HCEC 1CT (cell line): Measurements from ENCODE around the gene THADA.
"Not testable (repeated sequence)": the region's sequence is repeated elsewhere in the genome, so short reads cannot be mapped to it uniquely, and the experiment has no call there.

Experiments
- DNase-seq: peaks from one replicate; pipeline ENCODE4 v3.0.0-alpha.2; 2017

THADA gene

DNA sequence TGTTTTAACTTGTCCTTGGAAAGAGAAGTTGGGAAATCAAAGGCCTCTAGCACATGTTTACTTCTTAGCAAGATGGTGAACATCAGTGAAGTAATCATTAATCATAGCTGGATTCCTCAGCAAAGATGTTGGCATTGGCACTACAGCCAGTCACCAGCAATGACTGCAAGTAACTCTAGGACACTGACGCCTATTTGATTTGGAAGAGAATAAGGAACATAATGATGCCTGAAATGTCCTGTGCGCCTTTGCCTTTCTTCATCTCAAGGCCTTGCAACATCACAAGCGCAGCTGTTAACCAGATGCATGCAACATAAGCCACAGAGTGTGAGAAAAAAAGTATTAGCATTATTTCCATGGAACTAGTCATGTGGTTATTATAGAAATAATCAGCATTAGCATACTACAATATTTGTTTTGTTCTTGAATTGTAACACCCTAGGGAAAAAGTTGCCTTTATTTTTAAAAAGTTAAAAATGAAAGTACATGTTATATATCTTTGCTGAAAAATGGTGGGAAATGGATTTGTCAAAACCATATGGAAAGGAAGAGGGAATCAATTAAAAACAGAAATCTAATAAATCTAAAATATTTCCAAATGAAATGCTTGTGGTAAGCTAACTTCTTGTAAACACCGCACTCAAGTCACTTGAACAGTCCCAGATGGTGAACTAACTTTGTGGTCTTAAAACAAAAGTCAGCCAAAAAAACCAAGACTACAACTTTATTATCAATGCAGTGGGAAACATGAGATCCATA lies 55.6 kb downstream of the THADA start:
- peak; percentile 98 for DNase-seq

DNA sequence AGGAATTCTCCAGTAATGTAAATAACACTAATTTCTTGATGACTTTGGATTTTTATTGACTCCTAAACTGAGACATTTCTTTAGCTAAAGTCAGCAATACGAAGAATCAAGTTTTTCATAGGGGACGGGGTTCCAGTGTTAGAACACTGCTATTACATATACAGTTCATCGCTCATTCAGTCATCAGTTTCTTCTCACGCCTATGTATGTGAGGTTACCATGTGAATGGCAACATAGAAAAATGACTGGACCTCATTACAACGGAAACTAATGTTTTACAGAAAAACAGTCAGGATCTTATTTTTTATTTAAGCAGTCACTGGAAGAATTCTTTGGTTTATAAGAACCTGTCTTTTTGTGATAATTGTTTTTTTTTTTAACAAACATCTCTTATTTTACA lies 56.4 kb downstream of the THADA start:
- no peak for DNase-seq

DNA sequence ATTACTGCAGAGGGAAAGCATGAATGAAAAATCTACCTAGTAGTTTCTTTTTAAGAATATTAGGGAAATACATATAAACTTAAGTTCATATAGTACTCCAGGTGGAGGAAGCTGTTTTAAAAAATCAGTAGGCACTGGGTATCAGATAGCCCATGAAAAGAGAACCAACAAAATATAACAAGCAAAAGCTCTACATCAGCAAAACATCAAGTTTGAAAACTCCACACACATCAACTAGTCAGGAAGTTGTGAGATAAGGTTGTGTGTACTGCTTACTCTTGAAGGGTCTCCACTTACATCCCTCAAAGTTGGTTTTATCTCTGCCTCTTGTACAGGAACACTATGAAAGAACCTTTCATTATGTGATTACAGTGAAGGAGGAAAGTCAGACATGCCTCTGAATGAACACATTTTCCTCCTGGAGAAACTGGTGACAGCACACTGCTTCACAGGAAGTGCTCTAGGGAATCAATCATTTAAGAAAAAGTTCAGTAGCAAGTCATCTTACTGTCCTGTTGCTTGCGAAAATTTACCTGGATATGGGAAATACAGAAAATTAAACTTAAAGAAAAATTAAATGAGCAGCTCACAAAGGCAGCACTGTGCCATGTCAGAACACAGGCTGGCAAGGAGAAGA lies 57.7 kb downstream of the THADA start:
- DNase-seq: peak; percentile 14

DNA sequence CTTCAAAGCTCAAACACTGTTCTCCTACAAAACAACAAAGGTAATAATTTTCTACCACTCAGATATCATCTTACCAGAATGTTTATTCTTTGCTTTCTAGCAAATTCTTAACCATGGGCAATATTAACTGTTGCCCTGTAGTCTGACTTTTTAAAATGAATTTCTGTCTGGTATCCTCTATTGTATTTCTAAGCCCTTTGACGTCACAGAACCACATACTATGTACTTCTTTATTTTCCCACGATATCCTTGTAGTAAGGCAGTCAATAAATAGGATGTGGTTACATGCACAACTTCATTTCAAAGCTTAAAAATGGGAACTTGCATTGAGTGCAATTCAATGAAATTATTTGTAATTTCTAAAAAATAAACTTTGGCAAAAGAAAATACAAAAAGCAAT lies 58.7 kb downstream of the THADA start:
- DNase-seq: no peak

DNA sequence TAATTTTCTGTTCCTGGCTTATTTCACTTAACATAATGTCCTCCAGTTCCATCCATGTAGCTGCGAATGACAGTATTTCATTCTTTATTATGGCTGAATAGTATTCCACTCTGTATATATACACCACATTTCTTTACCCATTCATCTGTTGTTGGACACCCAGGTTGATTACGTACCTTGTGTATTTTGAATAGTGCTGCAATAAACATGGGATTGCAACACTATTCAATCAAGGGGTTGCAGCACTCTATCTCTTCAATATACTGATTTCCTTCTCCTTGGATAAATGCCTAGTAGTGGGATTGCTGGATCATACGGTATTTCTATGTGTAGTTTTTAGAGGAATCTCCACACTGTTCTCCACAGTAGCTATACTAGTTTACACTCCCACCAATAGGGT lies 61.3 kb downstream of the THADA start:
- DNase-seq: no peak

DNA sequence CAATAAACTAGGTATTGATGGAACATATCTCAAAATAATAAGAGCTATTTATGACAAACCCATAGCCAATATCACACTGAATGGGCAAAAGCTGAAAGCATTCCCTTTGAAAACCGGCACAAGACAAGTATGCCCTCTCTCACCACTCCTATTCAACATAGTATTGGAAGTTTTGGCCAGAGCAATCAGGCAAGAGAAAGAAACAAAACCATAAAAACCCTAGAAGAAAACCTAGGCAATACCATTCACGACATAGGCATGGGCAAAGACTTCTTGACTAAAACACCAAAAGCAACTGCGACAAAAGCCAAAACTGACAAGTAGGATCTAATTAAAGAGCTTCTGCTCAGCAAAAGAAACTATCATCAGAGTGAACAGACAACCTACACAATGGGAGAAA lies 63.3 kb downstream of the THADA start:
- DNase-seq: not testable (repeated sequence)

DNA sequence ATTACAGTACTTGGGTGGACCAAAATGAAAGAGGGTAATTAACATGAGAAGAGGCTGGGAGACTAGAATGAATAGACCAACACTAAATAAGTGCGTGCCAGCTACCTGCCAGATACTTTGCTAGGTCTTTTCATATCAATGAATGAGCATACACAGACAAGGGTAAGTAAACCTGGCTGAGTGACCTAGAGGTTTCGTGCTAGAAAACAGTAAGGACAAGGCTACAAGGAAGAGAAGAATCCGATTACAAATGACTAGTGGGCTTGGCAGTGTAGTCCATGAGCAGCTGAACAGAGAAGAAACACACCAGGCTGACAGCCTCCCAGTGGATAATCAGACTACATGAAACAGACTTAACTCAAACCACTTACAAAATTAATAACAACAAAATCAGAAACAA lies 64.6 kb downstream of the THADA start:
- no peak for DNase-seq

DNA sequence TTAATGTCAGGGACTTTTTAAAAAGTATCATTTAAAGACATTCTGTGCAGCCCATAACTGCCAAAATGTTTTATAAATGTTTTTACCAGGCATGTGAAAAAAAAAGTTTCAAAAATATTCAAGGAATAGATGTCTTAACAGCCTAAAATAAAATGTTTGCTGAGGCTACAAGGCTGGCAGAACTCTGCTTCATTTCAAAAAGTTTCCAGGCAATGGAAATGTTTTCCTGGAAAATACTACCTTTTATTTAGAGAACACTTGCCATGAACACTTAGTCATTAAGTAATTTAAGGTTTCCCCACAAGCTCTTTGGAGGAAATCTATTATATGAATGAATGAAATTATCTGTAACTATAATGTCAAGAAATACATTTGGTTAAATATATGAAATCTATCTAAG lies 68.8 kb downstream of the THADA start:
- no peak for DNase-seq

DNA sequence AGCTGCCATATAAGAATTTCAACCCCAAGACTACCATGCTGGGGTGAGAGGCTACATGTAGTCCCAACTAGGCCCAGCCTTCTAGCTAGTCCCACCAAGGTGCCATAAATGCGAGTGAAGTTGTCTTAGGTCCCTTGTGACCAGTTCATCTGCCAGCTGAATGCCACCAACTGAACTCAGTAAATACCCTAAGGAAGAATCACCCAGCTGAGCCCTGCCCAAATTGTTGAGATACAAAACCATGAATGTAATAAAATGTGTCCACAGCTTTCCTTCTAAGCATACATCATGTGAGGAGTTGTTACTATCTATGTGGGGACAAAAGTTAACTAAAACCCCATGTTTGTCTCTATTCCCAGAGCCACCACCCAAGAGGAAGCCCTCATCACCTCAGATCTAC lies 70.3 kb downstream of the THADA start:
- DNase-seq: no peak

DNA sequence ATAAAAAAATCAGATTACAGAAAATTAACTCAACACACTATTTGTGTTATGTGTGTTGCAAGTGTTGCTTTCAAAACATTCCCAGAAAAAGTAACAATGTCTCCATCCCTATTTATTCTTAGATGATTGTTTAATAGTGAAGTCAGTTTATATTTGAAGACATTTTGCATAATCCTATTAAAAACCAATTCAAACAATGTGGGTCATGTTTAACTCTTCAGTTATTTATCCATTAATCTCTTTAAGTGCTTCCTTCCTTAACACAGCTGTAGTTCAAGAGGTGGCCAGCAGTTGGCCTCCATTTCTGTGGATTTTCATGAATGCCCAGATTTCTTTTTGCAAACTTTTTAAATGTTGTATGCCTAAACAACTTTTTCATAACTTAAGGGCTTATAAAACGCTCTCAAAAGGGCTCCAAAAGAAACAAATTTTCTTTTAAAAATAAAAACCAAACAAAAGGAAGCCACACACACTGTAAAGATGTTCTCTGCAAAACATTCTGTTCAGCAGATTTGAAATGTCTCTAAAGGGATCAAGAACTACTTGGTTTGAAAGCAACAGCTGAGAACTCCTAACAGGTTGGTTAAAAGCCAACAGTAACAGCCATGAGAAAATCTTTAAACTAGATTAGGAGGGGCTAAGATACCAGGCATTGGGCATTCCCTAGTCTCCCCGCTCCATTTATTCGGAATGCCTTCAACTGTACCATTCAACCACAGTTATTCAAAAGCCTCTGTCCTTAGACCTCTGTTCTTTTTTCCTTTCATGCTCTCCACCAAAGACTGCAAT lies 71.5 kb downstream of the THADA start:
- DNase-seq: peak; percentile 42

DNA sequence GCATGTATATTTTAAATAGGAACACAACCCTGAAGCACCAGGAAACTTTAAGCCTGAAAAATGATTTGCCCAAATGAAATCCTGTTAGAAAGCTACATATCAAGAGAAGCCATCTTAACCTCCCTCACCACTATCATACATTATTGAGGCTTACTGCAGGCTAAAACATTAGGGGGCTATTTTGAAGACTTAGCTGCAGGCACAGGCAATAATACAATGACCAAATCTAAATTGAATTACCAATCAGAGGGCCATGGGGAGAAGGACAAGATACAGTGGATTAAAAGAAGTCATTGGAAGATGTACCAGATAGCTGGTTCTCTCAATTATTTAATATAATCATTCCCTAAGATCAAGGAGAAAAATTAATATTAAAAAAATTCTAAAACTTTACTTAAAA lies 73.7 kb downstream of the THADA start:
- no peak for DNase-seq

DNA sequence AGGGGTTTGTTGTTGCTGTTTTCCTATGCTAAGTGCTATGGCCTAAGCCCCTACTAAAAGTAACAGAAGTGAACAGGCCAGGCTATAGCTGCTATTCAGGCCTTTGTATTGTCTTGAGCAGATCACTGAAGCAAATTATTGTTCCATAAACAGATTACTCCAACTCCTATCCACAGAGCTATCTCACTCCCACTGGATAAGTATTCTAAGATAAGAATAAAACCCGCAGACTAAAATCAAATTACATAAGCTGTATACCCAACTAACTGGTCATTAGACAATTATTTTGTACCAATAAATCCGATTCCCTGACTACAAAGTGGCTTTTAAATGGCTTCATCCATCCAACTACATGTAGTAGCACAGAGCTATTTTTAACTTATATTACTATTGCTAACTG lies 74.3 kb downstream of the THADA start:
- no peak for DNase-seq

DNA sequence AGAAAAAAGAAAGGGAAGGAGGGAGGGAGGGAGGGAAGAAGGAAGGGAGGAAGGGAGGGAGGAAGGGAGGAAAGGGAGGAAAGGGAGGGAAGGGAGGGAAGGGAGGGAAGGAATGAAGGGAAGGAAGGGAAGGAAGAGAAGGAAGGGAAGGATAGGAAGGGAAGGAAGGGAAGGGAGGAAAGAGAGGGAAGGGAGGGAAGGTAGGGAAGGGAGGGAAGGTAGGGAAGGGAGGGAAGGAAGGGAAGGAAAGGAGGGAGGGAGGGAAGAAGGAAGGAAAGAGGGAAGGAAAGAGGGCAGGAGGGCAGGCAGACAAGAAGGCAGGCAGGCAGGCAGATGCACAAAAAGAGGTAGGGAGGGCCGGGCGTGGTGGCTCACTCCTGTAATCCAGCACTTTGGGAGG lies 74.9 kb downstream of the THADA start:
- no peak for DNase-seq

DNA sequence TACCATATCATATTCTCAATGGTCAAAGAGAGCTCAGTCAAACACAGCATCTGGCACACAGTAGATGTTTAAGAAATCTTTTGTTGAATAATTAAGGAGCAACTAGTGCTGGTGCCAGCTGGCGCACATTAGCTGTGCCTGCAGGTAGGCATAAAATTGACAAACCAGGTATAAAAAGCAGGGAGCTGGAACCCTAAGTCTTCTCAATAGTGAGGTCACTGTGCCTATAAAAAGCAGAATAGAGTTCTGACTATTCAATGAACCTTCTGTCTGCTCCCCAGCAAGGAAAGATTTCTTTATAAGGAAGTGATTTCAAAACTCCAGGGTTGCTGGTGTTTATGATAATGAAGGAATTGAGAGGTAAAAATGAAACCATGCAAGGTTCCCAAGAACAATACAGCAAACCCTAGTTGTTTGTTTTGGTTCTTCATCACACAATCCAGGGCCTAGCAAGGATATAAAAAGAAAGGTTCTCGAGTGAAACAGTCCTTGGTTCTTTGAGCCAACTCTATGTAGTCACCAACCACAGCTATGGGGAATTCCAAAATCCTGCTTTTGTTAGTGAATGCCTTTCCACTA lies 76.1 kb downstream of the THADA start:
- DNase-seq: peak; percentile 90

DNA sequence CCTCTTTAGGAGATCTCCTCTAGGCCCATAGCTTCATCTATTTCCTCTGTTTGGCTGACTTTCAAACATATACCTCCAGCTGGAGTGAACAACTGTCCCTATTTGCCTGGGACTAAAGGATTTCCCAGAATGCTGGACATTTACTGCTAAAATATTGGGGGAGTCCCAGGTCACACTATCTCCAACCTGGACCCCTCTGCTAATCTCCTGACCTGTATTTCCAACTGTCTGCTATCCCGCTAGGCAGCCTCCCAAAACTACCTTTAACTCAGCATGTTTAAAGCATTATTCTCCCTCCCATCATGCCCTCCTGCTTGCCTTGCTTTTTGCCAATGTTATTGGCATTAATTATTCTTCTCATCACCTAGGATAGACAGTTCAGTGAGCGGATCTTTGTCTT lies 77.1 kb downstream of the THADA start:
- no peak for DNase-seq

DNA sequence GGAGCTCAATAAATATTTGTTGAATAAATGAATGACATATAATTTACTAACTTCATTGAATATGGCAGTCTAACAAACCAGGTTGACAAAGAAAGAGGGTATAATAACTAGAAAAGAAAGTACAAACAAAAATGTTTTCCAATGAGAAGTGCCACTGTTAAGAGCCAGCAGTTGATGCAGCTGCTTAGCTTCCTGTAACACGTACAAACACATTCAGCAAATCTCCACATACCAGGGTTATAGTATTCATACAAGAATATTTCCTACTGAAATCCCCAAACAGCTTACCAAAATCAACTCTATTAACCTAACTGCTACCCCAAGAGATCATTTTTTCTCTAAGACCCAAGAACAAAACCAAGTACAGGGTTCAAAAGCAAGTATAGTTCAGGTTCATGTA lies 77.7 kb downstream of the THADA start:
- DNase-seq: no peak

DNA sequence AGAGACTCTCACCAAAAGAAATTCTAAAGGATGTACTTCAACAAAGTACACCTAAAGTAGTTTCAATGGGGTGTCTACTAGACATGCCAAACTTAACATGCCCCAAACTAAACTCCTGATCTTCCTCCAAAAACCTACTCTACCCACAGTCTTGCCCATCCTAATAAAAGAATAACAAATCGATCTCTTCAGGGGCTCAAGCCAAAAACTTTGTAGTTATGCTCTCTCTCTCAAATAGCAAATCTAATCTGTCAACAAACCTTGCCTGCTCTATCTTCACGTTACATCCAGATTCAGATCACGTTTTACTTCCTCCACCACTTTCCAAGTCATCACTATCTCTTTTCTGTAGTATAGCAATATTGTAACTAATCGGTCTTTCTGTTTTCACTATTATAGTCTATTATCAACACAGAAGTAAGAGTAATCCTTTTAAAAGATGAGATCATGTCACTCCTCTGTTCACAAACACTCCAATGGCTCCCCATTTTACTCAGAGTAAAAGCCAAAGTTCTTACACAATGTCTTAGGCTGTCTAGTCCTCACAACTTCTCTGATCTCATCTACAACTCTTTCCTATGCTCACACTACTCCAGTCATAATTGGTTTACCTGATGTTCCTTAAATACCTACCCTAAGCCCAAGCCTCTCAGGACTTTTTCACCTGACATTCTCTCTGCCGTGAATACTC lies 79.9 kb downstream of the THADA start:
- no peak for DNase-seq

DNA sequence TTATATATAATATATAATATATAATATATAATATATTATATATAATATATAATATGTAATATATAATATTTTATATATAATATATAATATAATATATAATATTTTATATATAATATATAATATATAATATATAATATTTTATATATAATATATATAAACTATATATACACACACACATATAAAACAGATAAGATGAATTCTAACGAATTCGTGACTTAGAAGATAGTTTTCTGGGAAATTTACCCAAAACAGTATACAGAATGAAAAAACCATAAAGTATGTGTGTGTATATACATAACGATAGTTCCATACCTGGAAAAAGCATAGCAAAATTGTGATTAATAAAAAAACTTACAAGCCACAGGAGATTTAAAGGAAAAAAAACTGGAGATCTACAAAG lies 80.6 kb downstream of the THADA start:
- DNase-seq: no peak

DNA sequence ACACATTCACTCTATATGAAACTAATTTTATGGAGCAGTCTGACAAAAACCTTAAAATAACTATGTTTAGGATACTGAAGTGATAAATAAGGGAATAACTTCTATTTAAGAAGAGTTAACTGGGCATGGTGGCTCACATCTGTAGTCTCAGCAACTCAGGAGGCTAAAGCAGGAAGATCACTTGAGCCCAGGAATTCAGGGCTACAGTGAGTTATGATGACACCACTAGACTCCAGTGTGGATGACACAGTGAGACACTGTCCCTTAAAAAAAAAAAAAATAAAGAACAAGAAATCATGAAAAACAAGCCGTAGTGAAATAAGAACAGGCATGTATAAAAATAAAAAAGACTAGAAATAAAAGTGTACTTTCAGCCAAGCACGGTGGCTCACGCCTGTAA lies 82.0 kb downstream of the THADA start:
- DNase-seq: no peak

DNA sequence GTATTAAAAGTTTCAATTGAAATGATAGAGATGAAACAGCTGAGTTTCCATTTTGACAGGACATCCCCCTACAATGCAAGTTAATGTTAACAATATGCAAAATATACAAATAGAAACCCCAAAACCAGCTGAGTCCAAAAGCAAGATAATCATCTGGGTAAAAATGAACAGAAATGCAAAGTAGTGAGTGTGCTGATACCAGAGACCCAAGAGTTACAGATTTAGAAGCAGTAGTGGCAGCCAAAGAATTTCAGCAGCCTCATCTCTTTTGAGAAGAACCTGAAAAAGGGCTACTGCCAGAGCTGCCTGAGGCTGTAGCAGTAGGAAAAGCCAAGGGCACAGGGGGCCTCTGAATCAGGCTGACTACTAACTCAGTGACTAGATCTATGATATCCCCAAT lies 82.6 kb downstream of the THADA start:
- no peak for DNase-seq

DNA sequence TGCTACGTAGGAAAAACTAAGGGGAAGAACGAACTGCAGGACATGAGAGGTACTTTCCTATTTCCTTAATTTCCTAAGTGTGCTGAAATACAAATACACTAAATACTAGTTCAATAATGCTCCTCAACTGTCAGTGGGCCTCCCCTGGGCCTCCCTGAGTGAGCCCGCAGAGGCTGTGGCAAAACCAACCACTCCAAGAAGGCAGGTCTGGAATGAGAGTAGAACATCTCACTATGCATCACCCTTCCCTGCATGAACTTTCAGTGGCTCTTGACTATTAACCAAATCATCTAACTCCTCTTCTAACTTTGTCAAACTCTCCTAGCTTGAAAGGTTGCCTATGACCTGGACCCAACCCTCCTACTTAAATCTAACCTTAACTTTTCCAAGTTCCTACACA lies 84.6 kb downstream of the THADA start:
- no peak for DNase-seq

DNA sequence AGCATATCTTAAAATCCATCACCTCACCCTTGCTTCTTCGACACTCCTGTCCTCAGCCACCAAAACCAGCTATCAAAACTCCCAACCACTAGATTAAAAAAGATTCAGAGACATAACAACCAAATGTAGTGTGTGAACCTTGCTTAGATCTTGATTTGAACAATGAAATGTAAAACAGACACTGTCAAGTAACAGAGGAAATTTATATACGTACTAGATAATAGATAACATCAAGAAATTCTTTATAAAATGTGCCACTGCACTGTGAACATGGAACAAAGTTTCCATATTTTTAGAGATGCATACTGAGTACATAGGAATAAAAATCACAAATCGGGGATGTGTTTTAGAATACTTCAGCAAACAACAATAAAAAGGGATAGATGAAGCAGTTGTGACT lies 86.0 kb downstream of the THADA start:
- no peak for DNase-seq

DNA sequence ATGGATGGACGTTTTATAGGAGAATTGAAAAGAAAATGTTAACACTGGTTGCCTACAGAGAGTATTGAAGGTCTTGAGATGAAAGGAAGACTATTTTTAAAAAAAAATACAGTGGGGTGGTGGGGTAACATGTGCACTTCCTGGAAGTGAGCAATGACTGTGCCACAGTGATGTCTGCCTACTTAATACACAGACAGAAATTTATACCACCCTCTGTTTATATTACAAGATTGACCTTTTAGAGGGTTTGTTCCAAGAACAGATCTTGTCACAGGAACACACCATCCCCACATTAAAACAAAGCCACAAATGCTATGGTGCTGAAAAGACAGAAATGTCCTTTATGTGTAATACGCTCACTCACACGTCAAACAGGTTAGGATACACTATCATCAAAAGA lies 87.6 kb downstream of the THADA start:
- no peak for DNase-seq
